Heart left ventricle (tissue), 16 donors: ENCODE results near the gene HS1BP3. TPM values are rescaled to one million over a fixed set of nuclear protein-coding genes. Genes with fewer than 3 reads are reported as not detected.

ENCODE experiments used
- ATAC-seq, 4 donors: fragments of 200-7000 bp; cut with Tn5 transposase; one replicate each; pipeline ENCODE4 v1.9.1; 2020 to 2022; ENCODE audit warnings: moderate library complexity in 4 of 4, mild to moderate bottlenecking in 3 of 4, moderate number of reproducible peaks in 1 of 4
- DNase-seq, 5 donors: peaks; one replicate each; pipeline ENCODE4 v3.0.0-alpha.2; 2020
- H3K27ac ChIP-seq, 12 donors: fragments of 200-600 bp; sonication (generic) in 4 of 12; one replicate each; pipeline versions ENCODE4 v1.5.0 to v1.8.0; 2016 to 2022; ENCODE audit warnings: mild to moderate bottlenecking in 2 of 12
- H3K27me3 ChIP-seq, 9 donors: fragments of 200-600 bp; sonication (generic) in 2 of 9; one replicate each; pipeline versions ENCODE4 v1.5.1 to v1.8.0; 2016 to 2022; ENCODE audit warnings: mild to moderate bottlenecking in 3 of 9
- H3K36me3 ChIP-seq, 9 donors: fragments of 200-600 bp; sonication (generic) in 2 of 9; one replicate each; pipeline versions ENCODE4 v1.5.0 to v1.8.0; 2018 to 2022; ENCODE audit warnings: mild to moderate bottlenecking in 2 of 9
- H3K4me1 ChIP-seq, 12 donors: fragments of 200-600 bp; sonication (generic) in 4 of 12; one replicate each; pipeline versions ENCODE4 v1.5.0 to v1.8.0; 2016 to 2022; ENCODE audit warnings: mild to moderate bottlenecking in 3 of 12
- H3K4me3 ChIP-seq, 12 donors: fragments of 200-600 bp; sonication (generic) in 4 of 12; one replicate each; pipeline versions ENCODE4 v1.5.0 to v1.8.0; 2017 to 2022; ENCODE audit warnings: mild to moderate bottlenecking in 9 of 12, moderate library complexity in 4 of 12
- H3K9me3 ChIP-seq, 12 donors: fragments of 200-600 bp; sonication (generic) in 4 of 12; one replicate each; pipeline versions ENCODE4 v1.5.0 to v1.8.0; 2016 to 2022; ENCODE audit warnings: mild to moderate bottlenecking in 1 of 12
- CTCF ChIP-seq, 12 donors: fragments of 200-600 bp; sonication (generic) in 4 of 12; IDR thresholded peaks; one replicate each; pipeline versions ENCODE4 v1.5.0 to v1.8.0; 2018 to 2022; ENCODE audit warnings: antibody characterized with exemption in 12 of 12, mild to moderate bottlenecking in 5 of 12
- POLR2A ChIP-seq, 2 donors: fragments of 450-650 bp; IDR thresholded peaks; one replicate each; pipeline ENCODE4 v1.6.1; 2017; ENCODE audit warnings: antibody characterized with exemption in 2 of 2, mild to moderate bottlenecking in 2 of 2, moderate library complexity in 2 of 2
- WGBS, 4 donors: extraction: QIAGEN DNeasy Blood & Tissue Kit in 2 of 4; methylation state at CpG; one replicate each; pipeline versions ENCODE4 v1.1.5 to v1.1.7; 2013 to 2018; 5-methylcytosine and 5-hydroxymethylcytosine counted together
- intact Hi-C, 10 donors: fragments of 100-400 bp; cut with DNase I; formaldehyde crosslinking; loops; one replicate each; pipeline versions ENCODE4 v1.11.1 to v1.14.2; 2022
- polyA plus RNA-seq, 2 donors: library from polyadenylated mRNA; stranded (reverse); fragments of 200-250 nt; gene quantifications; one replicate each; pipeline ENCODE4 v1.2.3, GENCODE V29; 2013
- total RNA-seq, 9 donors: library from RNA; depleted of rRNA in 2 of 9; stranded (reverse); fragments of >200 nt in 2 of 9; fragmentation: NEBNext Ultra II Directional in 3 of 9; extraction: Animal tissue kit (Norgen Biotek cat#: 25700) in 3 of 9; gene quantifications; one replicate each; pipeline versions ENCODE4 v1.1.0 to v1.2.4, GENCODE V29; 2016 to 2023
- donor health status: ischemic (EF 13 %, LVEDD 7.1; RV severe dilation, severe dysfunction).
- donor health status: healthy with polysubstance abuse.
- donor health status: DM: no; HTN: yes; CAD: no.
- donor health status: DM: no; HTN: no; CAD: no.
- donor health status: ischemic (EF 25% LVEDD 6.9; RV normal size, moderate dysfunction).
- donor health status: ischemic (EF 25% LVEDD 5.7; RV mildly dilated, moderate dysfunction).
- donor health status: healthy.
- donor health status: DM: yes; HTN: yes; CAD: no.
- donor health status: ischemic (EF 35%, LVEDD 5.7; RV mildly dilated, moderate dysfunction).
- donor health status: nonischemic (EF 11% LVEDD 7.7; RV severe dilation, severe dysfunction).
- donor health status: DM: yes; HTN: yes; CAD: no.
- donor health status: PGD.
- donor health status: ischemic (EF 29% LVEDD 5.4; RV normal size, mild dysfunction).
- donor health status: nonischemic (EF 23%, LVEDD 6.1; RV moderate dilation, normal function).

The HS1BP3 gene
- total and polyA plus RNA-seq, 11 donors = 12.7 to 23.7 (median 21.0) TPM

GRCh38 chr2:20629581-20630171 lies 21.2 kb downstream of the HS1BP3 start:
- WGBS, 4 donors = 78 to 91% (median 87%) methylated on average over 4 to 12 of the region's 12 CpGs
- intact Hi-C loops = loop anchor here in 5 of 10 donors (5.0 to 10.0 kb wide), 5 partner anchors 32 to 115 kb away; no protein-coding TSS in a partner anchor
- Histone ChIP-seq H3K9me3 (no peaks in the 10 kb centered on the region), H3K4me1 (peaks cover 0 to 50% (median 37%) of the 10 kb centered on the region in 12 donors), H3K36me3 (peaks cover 0 to 24% (median 4%) of the 10 kb centered on the region in 9 donors), H3K27ac (peak overlapping the region in 1 of 12 donors; percentile 26), H3K27me3 (no peaks in the 10 kb centered on the region), H3K4me3 (no peak overlapping the region)
- ATAC-seq (no peak), DNase-seq (peak in 3 of 5 donors; percentile 12 to 61 (median 17))
- TF ChIP-seq POLR2A (IDR thresholded peaks at IDR 0.05) (no peak), CTCF (IDR thresholded peaks at IDR 0.05) (no peak)

GRCh38 chr2:20629181-20629580 lies 21.7 kb downstream of the HS1BP3 start:
- 84 to 91% (median 87%) methylated on average over 6 of the region's 6 CpGs for WGBS, 4 donors

DNA sequence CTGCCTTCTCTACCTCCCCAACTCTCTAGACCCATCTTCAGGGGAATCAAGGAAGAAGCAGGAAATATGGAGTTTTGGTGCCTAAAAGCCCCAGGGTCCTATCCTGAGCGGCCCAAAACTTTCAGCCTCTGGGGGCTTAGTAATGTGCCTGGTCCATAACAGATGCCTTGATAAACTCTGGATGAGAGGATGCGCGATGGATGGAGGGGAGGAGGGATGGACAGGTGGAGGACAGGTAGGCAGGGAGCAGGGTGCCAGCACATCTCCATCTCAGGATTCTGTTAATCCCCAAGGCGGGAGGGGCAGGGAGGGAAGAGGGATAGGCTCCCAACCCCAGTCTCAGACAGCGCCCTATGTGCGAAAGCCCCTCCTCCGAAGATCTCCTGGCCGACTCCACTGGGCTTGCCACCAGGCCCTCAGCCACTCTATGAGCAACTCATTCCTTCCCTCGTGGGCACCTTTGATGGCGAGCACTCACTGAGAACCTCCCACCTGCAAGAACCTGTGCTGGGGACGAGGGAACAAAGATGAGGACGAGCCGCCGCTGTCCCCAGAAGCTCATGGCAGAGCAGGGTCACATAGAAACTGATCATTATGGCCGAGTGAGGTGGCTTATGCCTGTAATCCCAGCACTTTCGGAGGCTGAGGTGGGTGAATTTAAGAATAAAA lies 23.1 kb downstream of the HS1BP3 start:
- Histone ChIP-seq H3K27ac (peak overlapping the region in 8 of 12 donors; percentile 54 to 99 (median 83)), H3K36me3 (peaks cover 0 to 42% (median 23%) of the 10 kb centered on the region in 9 donors), H3K4me3 (no peak overlapping the region), H3K4me1 (peaks cover 0 to 51% (median 39%) of the 10 kb centered on the region in 12 donors), H3K27me3 (no peaks in the 10 kb centered on the region), H3K9me3 (no peaks in the 10 kb centered on the region)
- TF ChIP-seq CTCF (IDR thresholded peaks at IDR 0.05) = no peak
- TF ChIP-seq POLR2A (IDR thresholded peaks at IDR 0.05) = no peak
- intact Hi-C loops = loop anchor here in 1 of 10 donors (10.0 kb wide), 1 partner anchor 53 kb away; no protein-coding TSS in a partner anchor
- 90 to 93% (median 91%) methylated on average over 16 of the region's 16 CpGs for WGBS, 4 donors
- peak in 3 of 5 donors; percentile 6 to 37 (median 15) for DNase-seq
- ATAC-seq = no peak

More at GRCh38 chr2:20629181-20629580, 21.7 kb downstream of the HS1BP3 start:
- Histone ChIP-seq H3K4me3 (no peak overlapping the region), H3K4me1 (peaks cover 0 to 50% (median 33%) of the 10 kb centered on the region in 12 donors), H3K27me3 (no peaks in the 10 kb centered on the region), H3K27ac (peak overlapping the region in 1 of 12 donors; percentile 26), H3K36me3 (peaks cover 0 to 29% (median 9%) of the 10 kb centered on the region in 9 donors), H3K9me3 (no peaks in the 10 kb centered on the region)
- intact Hi-C loops = loop anchor here in 1 of 10 donors (10.0 kb wide), 1 partner anchor 54 kb away; no protein-coding TSS in a partner anchor
- DNase-seq = peak in 2 of 5 donors; percentile 11 to 45
- TF ChIP-seq POLR2A (IDR thresholded peaks at IDR 0.05) (no peak), CTCF (IDR thresholded peaks at IDR 0.05) (no peak)
- no peak for ATAC-seq
